ENCODE results near the gene OPN4.

DNA sequence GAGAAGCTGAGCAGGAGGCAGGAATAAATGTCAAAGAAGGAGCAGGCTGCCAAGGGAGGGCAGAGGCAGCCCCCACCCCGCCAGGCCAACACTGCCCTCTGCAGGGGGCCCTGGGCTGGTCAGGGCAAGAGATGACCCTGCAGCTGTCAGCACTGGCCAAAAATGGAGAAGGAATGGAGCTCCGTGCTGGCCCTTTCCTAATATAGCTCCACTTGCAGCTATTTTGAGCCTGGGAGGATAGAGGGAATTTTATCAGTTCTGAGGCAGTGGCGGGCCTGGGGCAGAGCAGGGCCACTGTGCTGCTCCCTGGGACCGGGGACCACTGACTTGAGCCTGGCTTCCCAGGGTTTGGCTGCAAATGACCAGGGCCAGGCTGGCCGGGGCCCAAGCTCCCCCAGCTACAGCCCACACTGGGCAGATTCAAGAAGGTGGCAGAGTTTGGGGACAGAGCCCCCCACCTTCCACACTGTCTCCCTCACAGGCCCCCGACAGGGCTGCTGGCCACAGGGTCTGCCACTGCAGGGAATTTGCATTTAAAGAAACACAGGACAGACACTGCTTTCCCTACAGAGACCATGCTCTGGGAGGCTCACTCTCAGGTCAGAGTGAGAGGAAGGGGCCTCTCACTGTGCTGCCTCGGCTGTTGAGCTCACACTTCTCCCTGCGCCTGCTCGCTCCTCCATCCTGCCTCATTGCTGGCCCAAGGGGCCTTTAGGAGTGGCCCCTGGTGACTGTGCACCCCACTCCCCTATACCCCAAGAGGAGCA, 30.2 kb downstream of the OPN4 start:
- TF ChIP-seq CTCF (IDR thresholded peaks at IDR 0.05) (peak in 3 of 5 experiments; percentile 17 to 32 (median 31)), POLR2A (IDR thresholded peaks at IDR 0.05) (no peak)
